IMR-90 (cell line): ENCODE data around the gene MRPL40. TPM values are rescaled to one million over a fixed set of nuclear protein-coding genes. Genes with fewer than 3 reads are reported as not detected.

ENCODE experiments used
- ATAC-seq: fragments of 200-7000 bp; cut with Tn5 transposase; 2 replicates; pipeline ENCODE4 v1.9.1; 2020; ENCODE audit warnings: low read depth, mild to moderate bottlenecking, moderate library complexity
- BruUV-seq: library from RNA; stranded (reverse); fragments of 400-500 nt; replicated peaks from 2 replicates; lab custom pipeline; 2021; lab: Mats Ljungman, UMichigan
- CTCF ChIA-PET: fragments of 300-600 bp; formaldehyde crosslinking; extraction: SDS; loops from one replicate; lab custom pipeline; 2021; ENCODE audit warnings: antibody characterized with exemption; lab: Yijun Ruan, JAX
- POLR2A ChIA-PET: fragments of 300-600 bp; sonication (Branson Sonifier 250); formaldehyde crosslinking; loops from one replicate; lab custom pipeline; 2022; ENCODE audit warnings: antibody characterized with exemption; ENCODE audit not compliant: unreplicated experiment; lab: Charles Lee
- DNase-seq: peaks from one replicate; pipeline ENCODE4 v3.0.0; 2013
- H2AFZ ChIP-seq: replicated peaks from 2 replicates; pipeline ENCODE3; 2013; ENCODE audit warnings: low read length, mild to moderate bottlenecking; ENCODE audit not compliant: poor library complexity
- H2AK5ac ChIP-seq: 2 replicates; pipeline ENCODE4 v1.6.1; 2013; ENCODE audit warnings: low read depth, low read length, inconsistent platforms
- H2AK9ac ChIP-seq: replicated peaks from 2 replicates; pipeline ENCODE3; 2013; ENCODE audit warnings: mild to moderate bottlenecking, low read depth, low read length, moderate library complexity; ENCODE audit not compliant: poor library complexity
- H2BK120ac ChIP-seq: 2 replicates; pipeline ENCODE4 v1.6.1; 2013; ENCODE audit warnings: low read depth, low read length, inconsistent platforms
- H2BK15ac ChIP-seq: 3 replicates; pipeline ENCODE4 v1.6.1; 2013; ENCODE audit warnings: low read depth, low read length, inconsistent platforms
- H2BK20ac ChIP-seq: 2 replicates; pipeline ENCODE4 v1.6.1; 2013; ENCODE audit warnings: low read depth, mild to moderate bottlenecking, inconsistent platforms, low read length, moderate library complexity
- H2BK5ac ChIP-seq: 2 replicates; pipeline ENCODE4 v1.6.1; 2013; ENCODE audit warnings: mild to moderate bottlenecking, low read depth, low read length, inconsistent platforms; ENCODE audit not compliant: poor library complexity, severe bottlenecking
- H3K14ac ChIP-seq: replicated peaks from 2 replicates; pipeline ENCODE4 v1.6.1; 2013; ENCODE audit warnings: low read depth, low read length, inconsistent platforms
- H3K18ac ChIP-seq: 2 replicates; pipeline ENCODE4 v1.6.1; 2013; ENCODE audit warnings: low read depth, low read length, control low read depth
- H3K23ac ChIP-seq: 2 replicates; pipeline ENCODE4 v1.6.1; 2013; ENCODE audit warnings: low read depth, low read length, inconsistent platforms
- H3K27ac ChIP-seq: 2 replicates; pipeline ENCODE4 v1.5.1; 2013; ENCODE audit warnings: mild to moderate bottlenecking, control low read depth, low read length; ENCODE audit not compliant: insufficient read depth
- H3K27me3 ChIP-seq: 2 replicates; pipeline ENCODE4 v1.6.1; 2013; ENCODE audit warnings: low read length; ENCODE audit not compliant: control insufficient read depth, insufficient read depth
- H3K36me3 ChIP-seq: 2 replicates; pipeline ENCODE4 v1.6.1; 2013; ENCODE audit warnings: low read length, mixed read lengths; ENCODE audit not compliant: control insufficient read depth, insufficient read depth
- H3K4ac ChIP-seq: 2 replicates; pipeline ENCODE4 v1.6.1; 2013; ENCODE audit warnings: low read depth, low read length, inconsistent platforms
- H3K4me1 ChIP-seq: 2 replicates; pipeline ENCODE4 v1.6.1; 2013; ENCODE audit warnings: low read length, mixed read lengths; ENCODE audit not compliant: control insufficient read depth, insufficient read depth
- H3K4me2 ChIP-seq: 2 replicates; pipeline ENCODE4 v1.6.1; 2013; ENCODE audit warnings: low read depth, mild to moderate bottlenecking, control low read depth, low read length, moderate library complexity
- H3K4me3 ChIP-seq: 2 replicates; pipeline ENCODE4 v1.5.1; 2013; ENCODE audit warnings: low read depth, mild to moderate bottlenecking, control low read depth, low read length, moderate library complexity; ENCODE audit not compliant: insufficient read depth
- H3K56ac ChIP-seq: 2 replicates; pipeline ENCODE4 v1.6.1; 2013; ENCODE audit warnings: low read length, inconsistent platforms; ENCODE audit not compliant: insufficient read depth; ENCODE audit errors: extremely low read depth
- H3K79me1 ChIP-seq, 2 experiments: 2 replicates each; pipeline ENCODE4 v1.6.1; 2013; ENCODE audit warnings: low read length in 2 of 2, inconsistent platforms in 1 of 2, low read depth in 1 of 2
- H3K9ac ChIP-seq: 2 replicates; pipeline ENCODE4 v1.6.1; 2013; ENCODE audit warnings: low read depth, low read length, control low read depth
- H3K9me1 ChIP-seq: 2 replicates; pipeline ENCODE4 v1.6.1; 2013; ENCODE audit warnings: low read length, inconsistent platforms; ENCODE audit not compliant: insufficient read depth
- H3K9me3 ChIP-seq: 2 replicates; pipeline ENCODE4 v1.6.1; 2013; ENCODE audit warnings: low read length; ENCODE audit not compliant: control insufficient read depth, insufficient read depth
- H4K20me1 ChIP-seq: 2 replicates; pipeline ENCODE4 v1.6.1; 2013; ENCODE audit warnings: low read length, inconsistent platforms; ENCODE audit not compliant: insufficient read depth
- H4K5ac ChIP-seq: 2 replicates; pipeline ENCODE4 v1.6.1; 2013; ENCODE audit warnings: mild to moderate bottlenecking, low read depth, low read length, control low read depth
- H4K8ac ChIP-seq, 2 experiments: 2 replicates each; pipeline ENCODE4 v1.6.1; 2013; ENCODE audit warnings: low read depth in 2 of 2, low read length in 2 of 2, control low read depth in 1 of 2, inconsistent platforms in 1 of 2
- H4K91ac ChIP-seq: 2 replicates; pipeline ENCODE4 v1.6.1; 2013; ENCODE audit warnings: low read depth, low read length, inconsistent platforms; ENCODE audit not compliant: insufficient read depth
- BHLHE40 ChIP-seq: fragments of 150-350 bp; IDR thresholded peaks from 2 replicates; pipeline ENCODE4 v1.6.1; 2016; ENCODE audit warnings: mild to moderate bottlenecking, low read depth, low read length
- CEBPB ChIP-seq: IDR thresholded peaks from 2 replicates; pipeline ENCODE4 v1.6.1; 2012; ENCODE audit warnings: low read depth, low read length, improper control_type of control experiment
- CHD1 ChIP-seq: IDR thresholded peaks from 2 replicates; pipeline ENCODE4 v1.6.1; 2012; ENCODE audit warnings: low read depth, low read length, improper control_type of control experiment
- CTCF ChIP-seq: conservative IDR thresholded peaks from 2 replicates; pipeline ENCODE4 v1.5.1; 2012; ENCODE audit warnings: mild to moderate bottlenecking, low read depth, low read length, improper control_type of control experiment
- FOS ChIP-seq: fragments of 150-350 bp; IDR thresholded peaks from 2 replicates; pipeline ENCODE4 v1.6.1; 2016; ENCODE audit warnings: low read depth, low read length
- MAFK ChIP-seq: IDR thresholded peaks from 2 replicates; pipeline ENCODE4 v1.6.1; 2012; ENCODE audit warnings: low read depth, low read length, improper control_type of control experiment
- MXI1 ChIP-seq: IDR thresholded peaks from 2 replicates; pipeline ENCODE4 v1.6.1; 2012; ENCODE audit warnings: low read depth, mild to moderate bottlenecking, low read length, moderate library complexity, borderline replicate concordance
- NFE2L2 ChIP-seq: fragments of 150-350 bp; IDR thresholded peaks from 2 replicates; pipeline ENCODE4 v1.6.1; 2016; ENCODE audit warnings: low read depth, mild to moderate bottlenecking, low read length
- POLR2A ChIP-seq: IDR thresholded peaks from 2 replicates; pipeline ENCODE4 v1.6.1; 2012; ENCODE audit warnings: mild to moderate bottlenecking, low read depth, low read length
- RAD21 ChIP-seq: IDR thresholded peaks from 2 replicates; pipeline ENCODE4 v1.6.1; 2012; ENCODE audit warnings: low read length, improper control_type of control experiment
- RCOR1 ChIP-seq: IDR thresholded peaks from 2 replicates; pipeline ENCODE4 v1.6.1; 2012; ENCODE audit warnings: mild to moderate bottlenecking, low read length, improper control_type of control experiment; ENCODE audit not compliant: insufficient replicate concordance
- RFX5 ChIP-seq: IDR thresholded peaks from 2 replicates; pipeline ENCODE4 v1.8.0; 2012; ENCODE audit warnings: low read depth, mild to moderate bottlenecking, low read length, moderate library complexity
- SMC3 ChIP-seq: fragments of 150-350 bp; IDR thresholded peaks from 2 replicates; pipeline ENCODE4 v1.6.1; 2016; ENCODE audit warnings: low read depth, mild to moderate bottlenecking, antibody characterized with exemption, low read length, moderate library complexity
- USF2 ChIP-seq: fragments of 150-350 bp; IDR thresholded peaks from 2 replicates; pipeline ENCODE4 v1.6.1; 2017; ENCODE audit warnings: mild to moderate bottlenecking, antibody characterized with exemption, low read length, low read depth
- WGBS, 2 experiments: methylation state at CpG; one replicate each; pipeline versions ENCODE4 v1.1.5 to v1.1.7; 2013; ENCODE audit warnings: missing lambda C conversion rate in 2 of 2; ENCODE audit not compliant: insufficient read length in 1 of 2; ENCODE audit errors: extremely low coverage in 2 of 2; 5-methylcytosine and 5-hydroxymethylcytosine counted together
- dilution Hi-C: fragments of 300-500 bp; cut with HindIII; formaldehyde crosslinking; loops from one replicate; pipeline ENCODE4 v1.14.3; 2018; ENCODE audit warnings: low sequenced_read_pairs; ENCODE audit not compliant: unreplicated experiment
- in situ Hi-C: fragments of 300-500 bp; cut with MboI; formaldehyde crosslinking; loops from 3 replicates; pipeline ENCODE4 v1.14.3; 2019; ENCODE audit warnings: low sequenced_read_pairs, inconsistent platforms, mixed read lengths
- intact Hi-C: fragments of 100-400 bp; cut with micrococcal nuclease; formaldehyde crosslinking; loops from 2 replicates; pipeline ENCODE4 v1.10.0; 2022
- polyA plus RNA-seq, 3 experiments: library from polyadenylated mRNA; depleted of rRNA; stranded (reverse); fragments of >200 nt; gene quantifications; 2 replicates each; pipeline ENCODE4 v1.2.3, GENCODE V29; 2012; ENCODE audit warnings: low replicate concordance in 1 of 3
- total RNA-seq: library from RNA; depleted of rRNA; stranded (reverse); fragments of >200 nt; gene quantifications from 2 replicates; pipeline ENCODE4 v1.2.3, GENCODE V29; 2012
- TF ChIP-seq, protein P1 (sequence below): fragments of 150-350 bp; IDR thresholded peaks from 2 replicates; pipeline ENCODE4 v1.6.1; 2016; ENCODE audit warnings: low read depth, mild to moderate bottlenecking, low read length, moderate library complexity, borderline replicate concordance

Gene MRPL40
- total and polyA plus RNA-seq, 2 of the 4 experiments (the other 2 are of a cell fraction) = 36.7 to 37.5 TPM

- Histone ChIP-seq H4K5ac (no peak overlapping the region), H3K4me3 (no peak overlapping the region), H2BK20ac (no peak overlapping the region), H4K8ac (no peak overlapping the region; a peak in 1 of 4 replicates), H3K9me1 (peaks cover 14% of the 10 kb centered on the region), H2BK120ac (no peak overlapping the region), H3K4me1 (peaks cover 8% of the 10 kb centered on the region; the same call in 1 of the 2 replicates), H2AFZ (no peak overlapping the region), H3K27me3 (no peaks in the 10 kb centered on the region), H3K14ac (no peak overlapping the region), H3K56ac (no peak overlapping the region), H2AK5ac (no peak overlapping the region), H2BK15ac (no peak overlapping the region), H3K27ac (no peak overlapping the region), H4K20me1 (peaks cover 29% of the 10 kb centered on the region), H2AK9ac (no peak overlapping the region), H2BK5ac (no peak overlapping the region), H3K4ac (no peak overlapping the region), H3K36me3 (peaks cover 70% of the 10 kb centered on the region), H4K91ac (no peak overlapping the region), H3K23ac (no peak overlapping the region), H3K9me3 (no peaks in the 10 kb centered on the region), H3K4me2 (no peak overlapping the region), H3K79me1 (peaks cover 13 to 42% of the 10 kb centered on the region in 2 experiments), H3K18ac (no peak overlapping the region), H3K9ac (no peak overlapping the region)
- TF ChIP-seq RCOR1 (no peak), SMC3 (no peak), CHD1 (no peak), CTCF (no peak), RAD21 (no peak), POLR2A (no peak), CEBPB (no peak), RFX5 (no peak), FOS (no peak), MXI1 (no peak), BHLHE40 (no peak), MAFK (no peak), USF2 (no peak), NFE2L2 (no peak)
- TF ChIP-seq, protein P1, sequence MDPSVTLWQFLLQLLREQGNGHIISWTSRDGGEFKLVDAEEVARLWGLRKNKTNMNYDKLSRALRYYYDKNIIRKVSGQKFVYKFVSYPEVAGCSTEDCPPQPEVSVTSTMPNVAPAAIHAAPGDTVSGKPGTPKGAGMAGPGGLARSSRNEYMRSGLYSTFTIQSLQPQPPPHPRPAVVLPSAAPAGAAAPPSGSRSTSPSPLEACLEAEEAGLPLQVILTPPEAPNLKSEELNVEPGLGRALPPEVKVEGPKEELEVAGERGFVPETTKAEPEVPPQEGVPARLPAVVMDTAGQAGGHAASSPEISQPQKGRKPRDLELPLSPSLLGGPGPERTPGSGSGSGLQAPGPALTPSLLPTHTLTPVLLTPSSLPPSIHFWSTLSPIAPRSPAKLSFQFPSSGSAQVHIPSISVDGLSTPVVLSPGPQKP = no peak
- ChIA-PET CTCF (no interaction called here), POLR2A (no interaction called here)
- ATAC-seq = no peak
- DNase-seq = no peak
- in situ Hi-C loops = no loop called here
- WGBS, 2 experiments = no CpG with 5 or more reads among the region's 9 CpGs
- dilution Hi-C loops = no loop called here
- intact Hi-C loops = no loop called here
- no TSS peak for BruUV-seq
Measured at GRCh38 chr22:19466848-19467752, 34.8 kb downstream of the MRPL40 start.
